Gastrocnemius medialis (tissue), 4 donors: ENCODE data around the gene KPNA4. TPM values are rescaled to one million over a fixed set of nuclear protein-coding genes. Genes with fewer than 3 reads are reported as not detected.
"Not testable (repeated sequence)": the region's sequence is repeated elsewhere in the genome, so short reads cannot be mapped to it uniquely, and the experiment has no call there.

ENCODE experiments used
- ATAC-seq, 2 donors: fragments of 150-250 bp; one replicate each; pipeline ENCODE4 v1.9.1; 2016
- DNase-seq, 2 donors: peaks; one replicate each; pipeline ENCODE4 v3.0.0-alpha.2; 2019
- H3K27ac ChIP-seq, 4 donors: fragments of 200-600 bp; sonication (generic); 1 replicate in 1 of 4; 2 replicates in 3 of 4; pipeline ENCODE4 v1.5.1; 2016 to 2018; ENCODE audit warnings: mild to moderate bottlenecking in 2 of 4, moderate library complexity in 1 of 4
- H3K27me3 ChIP-seq, 3 donors: fragments of 200-600 bp; sonication (generic) in 2 of 3; 1 replicate in 1 of 3; 2 replicates in 2 of 3; pipeline versions ENCODE4 v1.5.1 to v1.6.0; 2016 to 2019; ENCODE audit warnings: mild to moderate bottlenecking in 1 of 3, moderate library complexity in 1 of 3
- H3K36me3 ChIP-seq, 2 donors: fragments of 200-600 bp; sonication (generic) in 1 of 2; one replicate each; pipeline ENCODE4 v1.5.1; 2017 to 2018
- H3K4me1 ChIP-seq, 2 donors: fragments of 200-600 bp; sonication (generic) in 1 of 2; one replicate each; pipeline ENCODE4 v1.5.1; 2016 to 2017; ENCODE audit warnings: mild to moderate bottlenecking in 2 of 2
- H3K4me3 ChIP-seq, 4 donors: fragments of 200-600 bp; sonication (generic) in 3 of 4; 1 replicate in 1 of 4; 2 replicates in 3 of 4; pipeline ENCODE4 v1.5.1; 2016 to 2019; ENCODE audit warnings: mild to moderate bottlenecking in 2 of 4
- H3K9me3 ChIP-seq, 3 donors: fragments of 200-600 bp; sonication (generic) in 2 of 3; 1 replicate in 1 of 3; 2 replicates in 2 of 3; pipeline ENCODE4 v1.5.1; 2016 to 2019
- CTCF ChIP-seq, 5 experiments: fragments of 450-650 bp in 3 of 5; fragments of 200-600 bp in 2 of 5; sonication (generic) in 2 of 5; IDR thresholded peaks in 4 of 5; conservative IDR thresholded peaks in 1 of 5; 1 replicate in 4 of 5; 2 replicates in 1 of 5; pipeline ENCODE4 v1.5.1; 2016 to 2019; ENCODE audit warnings: antibody characterized with exemption in 5 of 5, mild to moderate bottlenecking in 3 of 5, moderate library complexity in 3 of 5
- POLR2A ChIP-seq, 2 donors: fragments of 450-650 bp; IDR thresholded peaks; one replicate each; pipeline ENCODE4 v1.6.1; 2017; ENCODE audit warnings: antibody characterized with exemption in 2 of 2, mild to moderate bottlenecking in 2 of 2, moderate library complexity in 2 of 2
- in situ Hi-C, 4 donors: fragments of 200-750 bp; cut with MboI; loops; one replicate each; pipeline versions ENCODE4 v1.15.0 to v1.8.0; 2017; ENCODE audit warnings: low sequenced_read_pairs in 4 of 4
- intact Hi-C: fragments of 100-400 bp; cut with DNase I; formaldehyde crosslinking; loops from one replicate; pipeline ENCODE4 v1.15.1; 2023; ENCODE audit warnings: low total_unique reads
- total RNA-seq, 4 donors: library from RNA; depleted of rRNA; stranded (reverse); fragments of >200 nt; gene quantifications; one replicate each; pipeline versions ENCODE4 v1.1.0 to v1.2.3, GENCODE V29; 2016

KPNA4 gene
- total RNA-seq, 4 donors from 2014 or later = 78.9 to 126 (median 86.0) TPM

- no peak overlapping the region for H3K4me3 ChIP-seq
- no peaks in the 10 kb centered on the region for H3K9me3 ChIP-seq
- ATAC-seq (no peak), DNase-seq (no peak)
- no peak for TF ChIP-seq POLR2A (IDR thresholded peaks at IDR 0.05)
- H3K27me3 ChIP-seq = no peaks in the 10 kb centered on the region
- in situ Hi-C loops (no loop called here), intact Hi-C loops (no loop called here)
- H3K4me1 ChIP-seq = no peaks in the 10 kb centered on the region
- no peak overlapping the region for H3K27ac ChIP-seq
- H3K36me3 ChIP-seq = no peaks in the 10 kb centered on the region
These were observed 43.5 kb upstream of the KPNA4 start for GRCh38 chr3:160608870-160609269.

GRCh38 chr3:160607826-160608225, 42.5 kb upstream of the KPNA4 start:
- H3K27me3 ChIP-seq = no peaks in the 10 kb centered on the region
- H3K4me1 ChIP-seq = no peaks in the 10 kb centered on the region
- no peak for DNase-seq
- in situ Hi-C loops = no loop called here
- TF ChIP-seq POLR2A (IDR thresholded peaks at IDR 0.05) = no peak
- no peak for TF ChIP-seq CTCF (IDR thresholded peaks at IDR 0.05 in 4 of 5, conservative IDR thresholded peaks at IDR 0.05 in 1 of 5)
- no peak overlapping the region for H3K4me3 ChIP-seq
- H3K36me3 ChIP-seq = no peaks in the 10 kb centered on the region
- no peak for ATAC-seq
- intact Hi-C loops = no loop called here
- no peaks in the 10 kb centered on the region for H3K9me3 ChIP-seq
- H3K27ac ChIP-seq = no peak overlapping the region

- Histone ChIP-seq H3K27me3 (no peaks in the 10 kb centered on the region), H3K9me3 (no peaks in the 10 kb centered on the region), H3K4me3 (no peak overlapping the region), H3K4me1 (no peaks in the 10 kb centered on the region), H3K36me3 (no peaks in the 10 kb centered on the region), H3K27ac (no peak overlapping the region)
- intact Hi-C loops (no loop called here), in situ Hi-C loops (no loop called here)
- no peak for ATAC-seq
- no peak for TF ChIP-seq POLR2A (IDR thresholded peaks at IDR 0.05)
- no peak for TF ChIP-seq CTCF (IDR thresholded peaks at IDR 0.05 in 4 of 5, conservative IDR thresholded peaks at IDR 0.05 in 1 of 5)
- no peak for DNase-seq
These were observed 39.9 kb upstream of the KPNA4 start for GRCh38 chr3:160605315-160605714.

- H3K4me3 ChIP-seq, in situ Hi-C loops, H3K36me3 ChIP-seq, DNase-seq, H3K27ac ChIP-seq, ATAC-seq, intact Hi-C loops, H3K4me1 ChIP-seq, H3K27me3 ChIP-seq, H3K9me3 ChIP-seq: not testable (repeated sequence)
These were observed 38.5 kb upstream of the KPNA4 start for GRCh38 chr3:160603845-160604244.

- H3K27me3 ChIP-seq = no peaks in the 10 kb centered on the region
- no peaks in the 10 kb centered on the region for H3K36me3 ChIP-seq
- H3K4me3 ChIP-seq = no peak overlapping the region
- H3K4me1 ChIP-seq = no peaks in the 10 kb centered on the region
- DNase-seq (no peak), ATAC-seq (no peak)
- in situ Hi-C loops (no loop called here), intact Hi-C loops (no loop called here)
- no peak overlapping the region for H3K27ac ChIP-seq
- no peaks in the 10 kb centered on the region for H3K9me3 ChIP-seq
- TF ChIP-seq POLR2A (IDR thresholded peaks at IDR 0.05) (no peak), CTCF (IDR thresholded peaks at IDR 0.05 in 4 of 5, conservative IDR thresholded peaks at IDR 0.05 in 1 of 5) (no peak)
These were observed 36.9 kb upstream of the KPNA4 start for GRCh38 chr3:160602259-160602658.

- H3K4me3 ChIP-seq = no peak overlapping the region
- H3K36me3 ChIP-seq = no peaks in the 10 kb centered on the region
- H3K27me3 ChIP-seq = no peaks in the 10 kb centered on the region
- H3K4me1 ChIP-seq = no peaks in the 10 kb centered on the region
- H3K27ac ChIP-seq = no peak overlapping the region
- no peak for TF ChIP-seq CTCF (IDR thresholded peaks at IDR 0.05 in 4 of 5, conservative IDR thresholded peaks at IDR 0.05 in 1 of 5)
- TF ChIP-seq POLR2A (IDR thresholded peaks at IDR 0.05) = no peak
- ATAC-seq = no peak
- no peak for DNase-seq
- H3K9me3 ChIP-seq = no peaks in the 10 kb centered on the region
- intact Hi-C loops = no loop called here
- in situ Hi-C loops = no loop called here
These were observed 35.9 kb upstream of the KPNA4 start for GRCh38 chr3:160601288-160601687.
